AG04450 (cell line): ENCODE results near the gene BBS9. TPM values are rescaled to one million over a fixed set of nuclear protein-coding genes. Genes with fewer than 3 reads are reported as not detected.

Experiments
- CTCF ChIA-PET: fragments of 300-600, 350-600 bp; formaldehyde crosslinking; extraction: SDS; loops from one replicate; lab custom pipeline; 2022; ENCODE audit warnings: antibody characterized with exemption, inconsistent platforms; lab: Charles Lee
- POLR2A ChIA-PET: fragments of 350-600 bp; formaldehyde crosslinking; extraction: SDS; loops from one replicate; lab custom pipeline; 2021; ENCODE audit warnings: antibody characterized with exemption, inconsistent platforms; lab: Yijun Ruan, JAX
- DNase-seq: peaks from one replicate; pipeline ENCODE4 v3.0.0-alpha.2; 2011; ENCODE audit warnings: low read depth, low spot score
- H3K27ac ChIP-seq: one replicate; pipeline ENCODE4 v1.5.1; 2012; ENCODE audit warnings: low read depth, low read length, control low read depth
- H3K27me3 ChIP-seq: one replicate; pipeline ENCODE4 v1.6.0; 2012; ENCODE audit warnings: low read length; ENCODE audit not compliant: control insufficient read depth, insufficient read depth
- H3K4me3 ChIP-seq: 2 replicates; pipeline ENCODE4 v1.5.1; 2011; ENCODE audit warnings: mild to moderate bottlenecking, low read depth, low read length, control low read depth
- H3K9me3 ChIP-seq: 2 replicates; pipeline ENCODE4 v1.5.1; 2012; ENCODE audit warnings: low read length; ENCODE audit not compliant: control insufficient read depth, insufficient read depth
- CTCF ChIP-seq: IDR thresholded peaks from 2 replicates; pipeline ENCODE4 v1.5.1; 2011; ENCODE audit warnings: low read depth, low read length, control low read depth, inconsistent platforms
- polyA plus RNA-seq: library from polyadenylated mRNA; depleted of rRNA; stranded (reverse); fragments of >200 nt; gene quantifications from 2 replicates; pipeline ENCODE4 v1.2.3, GENCODE V29; 2011

BBS9 gene
- polyA plus RNA-seq, 1 experiment: 15.6 TPM

GRCh38 chr7:33221390-33221789 is 92.0 kb downstream of the BBS9 start:
- no peak for TF ChIP-seq CTCF
- H3K4me3 ChIP-seq: no peak overlapping the region
- POLR2A ChIA-PET: no interaction called here
- H3K9me3 ChIP-seq: no peaks in the 10 kb centered on the region
- no peaks in the 10 kb centered on the region for H3K27me3 ChIP-seq
- H3K27ac ChIP-seq: no peak overlapping the region
- CTCF ChIA-PET: no interaction called here
- no peak for DNase-seq

- CTCF ChIA-PET: interaction anchor here (1.6 to 1.9 kb wide), 2 partner anchors 10 to 11 kb away, joined by 5 to 7 read pairs; no protein-coding TSS in a partner anchor
- POLR2A ChIA-PET: no interaction called here
Measured at GRCh38 chr7:33232632-33233145, 103.3 kb downstream of the BBS9 start.

GRCh38 chr7:33233659-33234058 is 104.3 kb downstream of the BBS9 start:
- Histone ChIP-seq H3K4me3 (no peak overlapping the region), H3K27ac (no peak overlapping the region), H3K27me3 (no peaks in the 10 kb centered on the region), H3K9me3 (no peaks in the 10 kb centered on the region)
- TF ChIP-seq CTCF: no peak
- DNase-seq: no peak
- ChIA-PET POLR2A (no interaction called here), CTCF (interaction anchor here (1.1 to 1.9 kb wide), 3 partner anchors 9 to 699 kb away, joined by 5 to 7 read pairs (median 5); no protein-coding TSS in a partner anchor)

More at GRCh38 chr7:33232632-33233145, 103.3 kb downstream of the BBS9 start:
- H3K27ac ChIP-seq: no peak overlapping the region
- no peaks in the 10 kb centered on the region for H3K27me3 ChIP-seq
- no peak overlapping the region for H3K4me3 ChIP-seq
- TF ChIP-seq CTCF: no peak
- no peak for DNase-seq
- H3K9me3 ChIP-seq: no peaks in the 10 kb centered on the region

- H3K9me3 ChIP-seq: no peaks in the 10 kb centered on the region
- no peak overlapping the region for H3K27ac ChIP-seq
- TF ChIP-seq CTCF: no peak
- H3K4me3 ChIP-seq: no peak overlapping the region
- no peaks in the 10 kb centered on the region for H3K27me3 ChIP-seq
- no peak for DNase-seq
- CTCF ChIA-PET: interaction anchor here (0.7 to 1.1 kb wide), 5 partner anchors 18 to 658 kb away, joined by 3 to 5 read pairs (median 3); no protein-coding TSS in a partner anchor
- POLR2A ChIA-PET: no interaction called here
Measured at GRCh38 chr7:33237036-33237435, 107.7 kb downstream of the BBS9 start.

- Histone ChIP-seq H3K27ac (no peak overlapping the region), H3K9me3 (no peaks in the 10 kb centered on the region), H3K4me3 (no peak overlapping the region), H3K27me3 (no peaks in the 10 kb centered on the region)
- DNase-seq: peak; percentile 27
- peak; percentile 77 for TF ChIP-seq CTCF
- ChIA-PET POLR2A (no interaction called here), CTCF (interaction anchor here (0.5 to 2.7 kb wide), 64 partner anchors 8 to 1077 kb away, joined by 3 to 64 read pairs (median 4); no protein-coding TSS in a partner anchor)
Measured at GRCh38 chr7:33243319-33243881, 114.0 kb downstream of the BBS9 start.
